Measurements from ENCODE around the gene TOX2. TPM values are rescaled to one million over a fixed set of nuclear protein-coding genes. Genes with fewer than 3 reads are reported as not detected.

TOX2 gene
- total and polyA plus RNA-seq, 2 of the 8 experiments (the other 6 are each of a cell fraction or from before 2014, with no cell fraction given), result 1.8 to 3.4 TPM

DNA sequence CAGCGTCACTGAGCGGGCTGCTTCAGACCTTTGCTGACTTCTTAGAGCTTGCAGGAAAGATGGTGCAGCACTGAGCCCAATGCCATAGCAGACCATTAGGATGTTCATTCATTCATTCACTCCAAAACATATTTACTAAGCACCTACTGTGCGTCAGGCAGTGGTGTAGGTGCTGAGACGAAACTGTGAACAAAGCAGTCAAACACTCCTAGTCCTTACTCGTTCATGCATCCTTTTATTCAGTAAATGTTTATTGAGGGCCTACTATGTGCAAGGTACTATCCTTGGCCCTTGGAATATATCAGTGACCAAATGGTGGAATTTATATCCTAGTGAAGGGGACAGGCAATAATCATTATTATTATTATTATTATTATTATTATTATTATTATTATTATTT is 76.6 kb downstream of the TOX2 start:
- Histone ChIP-seq H2AK5ac (ENCODE audit: low read depth, low read length) (no peak overlapping the region), H3K18ac (ENCODE audit: extremely low read depth, low read length) (no peak overlapping the region), H2BK120ac (replicated peaks; ENCODE audit: low read depth, low read length) (no peak overlapping the region), H3K36me3 (ENCODE audit: control insufficient read depth in 2 of 4, insufficient read depth in 4 of 4, low read length in 3 of 4) (no peaks in the 10 kb centered on the region), H3K4ac (replicated peaks; ENCODE audit: insufficient read length, low read depth, low read length) (no peak overlapping the region), H3K79me1 (ENCODE audit: low read depth, low read length) (no peaks in the 10 kb centered on the region), H3K9ac (replicated peaks in 1 of 4; ENCODE audit: extremely low read depth in 1 of 4, low read depth in 3 of 4, low read length in 3 of 4) (no peak overlapping the region), H2BK5ac (ENCODE audit: low read depth, low read length) (no peak overlapping the region), H4K91ac (replicated peaks; ENCODE audit: insufficient read length, low read length) (no peak overlapping the region), H2BK12ac (ENCODE audit: low read depth, low read length) (no peak overlapping the region), H3K9me3 (ENCODE audit: insufficient read depth in 2 of 2, low read depth in 1 of 2, low read length in 1 of 2) (no peaks in the 10 kb centered on the region), H2BK20ac (ENCODE audit: low read length) (no peak overlapping the region), H3K56ac (replicated peaks; ENCODE audit: insufficient read length, low read depth, low read length) (no peak overlapping the region), H2BK15ac (ENCODE audit: low read length) (no peak overlapping the region), H4K20me1 (replicated peaks in 1 of 2; ENCODE audit: control insufficient read depth in 1 of 2, insufficient read depth in 2 of 2, low read length in 2 of 2) (no peaks in the 10 kb centered on the region), H3K14ac (ENCODE audit: insufficient read length) (no peak overlapping the region), H3K4me2 (ENCODE audit: insufficient read depth in 1 of 2, low read depth in 2 of 2, low read length in 2 of 2) (no peak overlapping the region), H3K23me2 (ENCODE audit: low read depth, low read length) (no peaks in the 10 kb centered on the region), H2AFZ (ENCODE audit: low read length) (no peak overlapping the region), H3K4me3 (ENCODE audit: extremely low read depth in 1 of 4, insufficient read depth in 2 of 4, low read depth in 3 of 4, low read length in 4 of 4) (no peak overlapping the region), H3K27ac (ENCODE audit: low read depth, low read length) (no peak overlapping the region), H3K23ac (ENCODE audit: insufficient read length) (no peak overlapping the region), H3K4me1 (replicated peaks in 1 of 4; ENCODE audit: control insufficient read depth in 3 of 4, insufficient read depth in 4 of 4, low read length in 3 of 4) (no peaks in the 10 kb centered on the region), H3K79me2 (ENCODE audit: control insufficient read depth in 1 of 2, insufficient read depth in 2 of 2, low read length in 2 of 2) (no peaks in the 10 kb centered on the region), H4K5ac (ENCODE audit: insufficient read length, low read depth, low read length) (no peak overlapping the region), H3K27me3 (replicated peaks in 1 of 4; ENCODE audit: control insufficient read depth in 3 of 4, extremely low read depth in 1 of 4, insufficient read depth in 3 of 4, low read length in 3 of 4) (no peaks in the 10 kb centered on the region), H4K8ac (ENCODE audit: extremely low read depth, insufficient read depth, low read length) (no peak overlapping the region)
- TF ChIP-seq CTCF (IDR thresholded peaks at IDR 0.05; ENCODE audit: control extremely low read depth in 1 of 3, insufficient read depth in 1 of 3, low read depth in 1 of 3, low read length in 3 of 3) (no peak), KDM4A (IDR thresholded peaks at IDR 0.05; ENCODE audit: low read depth, low read length, severe bottlenecking) (no peak), NANOG (IDR thresholded peaks at IDR 0.05; ENCODE audit: insufficient read depth, low read depth, low read length, poor library complexity, severe bottlenecking) (no peak), SIRT6 (IDR thresholded peaks at IDR 0.05; ENCODE audit: low read length) (no peak)
- ChIA-PET CTCF (ENCODE audit: partially characterized antibody) (interaction anchor here (1.2 kb wide), 1 partner anchor 8 kb away, joined by 6 read pairs; no protein-coding TSS in a partner anchor), POLR2A (ENCODE audit: partially characterized antibody) (no interaction called here)
- FAIRE-seq (no peak), DNase-seq (ENCODE audit: low read depth in 1 of 2, low spot score in 2 of 2) (no peak)
- WGBS, 2 experiments (ENCODE audit: extremely low coverage in 1 of 2, insufficient coverage in 1 of 2, insufficient read length in 1 of 2, insufficient replicate concordance in 2 of 2, low coverage in 1 of 2, low lambda C conversion rate in 2 of 2, missing lambda C conversion rate in 1 of 2), result 93% methylated on average over 5 of the region's 5 CpGs; no CpG with 5 or more reads in 1 of the 2 experiments

All from H1 (cell line).